Heart right ventricle (tissue), 16 donors: ENCODE results near the gene HSPA4L. TPM values are rescaled to one million over a fixed set of nuclear protein-coding genes. Genes with fewer than 3 reads are reported as not detected.

Experiments
- ATAC-seq, 8 donors: fragments of 200-7000 bp; cut with Tn5 transposase; one replicate each; pipeline ENCODE4 v1.9.1; 2020; ENCODE audit warnings: mild to moderate bottlenecking in 8 of 8, moderate library complexity in 8 of 8, moderate number of reproducible peaks in 1 of 8
- DNase-seq, 2 donors: peaks; one replicate each; pipeline ENCODE4 v3.0.0-alpha.2; 2020
- H3K27ac ChIP-seq, 10 donors: fragments of 200-600 bp; sonication (generic) in 2 of 10; one replicate each; pipeline versions ENCODE4 v1.5.0 to v1.8.0; 2020 to 2022; ENCODE audit warnings: mild to moderate bottlenecking in 3 of 10
- H3K27me3 ChIP-seq, 7 donors: fragments of 200-600 bp; one replicate each; pipeline ENCODE4 v1.8.0; 2021 to 2022; ENCODE audit warnings: mild to moderate bottlenecking in 2 of 7
- H3K36me3 ChIP-seq, 9 donors: fragments of 200-600 bp; sonication (generic) in 1 of 9; one replicate each; pipeline versions ENCODE4 v1.5.0 to v1.8.0; 2020 to 2022; ENCODE audit warnings: mild to moderate bottlenecking in 2 of 9
- H3K4me1 ChIP-seq, 9 donors: fragments of 200-600 bp; sonication (generic) in 1 of 9; one replicate each; pipeline versions ENCODE4 v1.5.0 to v1.8.0; 2020 to 2022; ENCODE audit warnings: mild to moderate bottlenecking in 4 of 9
- H3K4me3 ChIP-seq, 10 donors: fragments of 200-600 bp; sonication (generic) in 2 of 10; one replicate each; pipeline versions ENCODE4 v1.5.0 to v1.8.0; 2020 to 2022; ENCODE audit warnings: mild to moderate bottlenecking in 7 of 10, moderate library complexity in 2 of 10
- H3K9me3 ChIP-seq, 11 donors: fragments of 200-600 bp in 10 of 11; sonication (generic) in 2 of 11; one replicate each; pipeline versions ENCODE4 v1.5.0 to v1.8.0; 2013 to 2022; ENCODE audit warnings: mild to moderate bottlenecking in 2 of 11, control low read depth in 1 of 11, moderate library complexity in 1 of 11
- WGBS, 2 donors: extraction: QIAGEN DNeasy Blood & Tissue Kit; methylation state at CpG; one replicate each; pipeline ENCODE4 v1.1.7; 2013; ENCODE audit warnings: inconsistent platforms in 1 of 2; 5-methylcytosine and 5-hydroxymethylcytosine counted together
- intact Hi-C, 10 donors: fragments of 100-400 bp; cut with DNase I; formaldehyde crosslinking; loops; one replicate each; pipeline versions ENCODE4 v1.11.1 to v1.14.2; 2022
- polyA plus RNA-seq, 2 donors: library from polyadenylated mRNA; stranded (reverse); fragments of 200-250 nt; gene quantifications; one replicate each; pipeline ENCODE4 v1.2.3, GENCODE V29; 2013
- total RNA-seq, 10 donors: library from RNA; stranded (reverse); fragmentation: NEBNext Ultra II Directional in 3 of 10; extraction: Animal tissue kit (Norgen Biotek cat#: 25700) in 3 of 10; gene quantifications; one replicate each; pipeline versions ENCODE4 v1.2.1 to v1.2.4, GENCODE V29; 2021 to 2023
- TF ChIP-seq, protein P1 (sequence below), 9 donors: fragments of 200-600 bp; sonication (generic) in 2 of 9; IDR thresholded peaks; one replicate each; pipeline versions ENCODE4 v1.5.0 to v1.8.0; 2021 to 2022; ENCODE audit warnings: antibody characterized with exemption in 9 of 9, mild to moderate bottlenecking in 5 of 9, moderate library complexity in 1 of 9
- donor health status: Arrhythmogenic right ventricular cardiomyopathy.
- donor health status: ischemic (EF 13 %, LVEDD 7.1; RV severe dilation, severe dysfunction).
- donor health status: healthy with polysubstance abuse.
- donor health status: DM: no; HTN: yes; CAD: no.
- donor health status: DM: no; HTN: no; CAD: no.
- donor health status: ischemic (EF 25% LVEDD 6.9; RV normal size, moderate dysfunction).
- donor health status: ischemic (EF 25% LVEDD 5.7; RV mildly dilated, moderate dysfunction).
- donor health status: healthy.
- donor health status: DM: yes; HTN: yes; CAD: no.
- donor health status: Ischemic cardiomyopathy.
- donor health status: ischemic (EF 35%, LVEDD 5.7; RV mildly dilated, moderate dysfunction).
- donor health status: nonischemic (EF 11% LVEDD 7.7; RV severe dilation, severe dysfunction).
- donor health status: DM: yes; HTN: yes; CAD: no.
- donor health status: PGD.
- donor health status: ischemic (EF 29% LVEDD 5.4; RV normal size, mild dysfunction).
- donor health status: nonischemic (EF 23%, LVEDD 6.1; RV moderate dilation, normal function).

HSPA4L gene
- total and polyA plus RNA-seq, 12 donors = 1.2 to 21.9 (median 11.1) TPM

DNA sequence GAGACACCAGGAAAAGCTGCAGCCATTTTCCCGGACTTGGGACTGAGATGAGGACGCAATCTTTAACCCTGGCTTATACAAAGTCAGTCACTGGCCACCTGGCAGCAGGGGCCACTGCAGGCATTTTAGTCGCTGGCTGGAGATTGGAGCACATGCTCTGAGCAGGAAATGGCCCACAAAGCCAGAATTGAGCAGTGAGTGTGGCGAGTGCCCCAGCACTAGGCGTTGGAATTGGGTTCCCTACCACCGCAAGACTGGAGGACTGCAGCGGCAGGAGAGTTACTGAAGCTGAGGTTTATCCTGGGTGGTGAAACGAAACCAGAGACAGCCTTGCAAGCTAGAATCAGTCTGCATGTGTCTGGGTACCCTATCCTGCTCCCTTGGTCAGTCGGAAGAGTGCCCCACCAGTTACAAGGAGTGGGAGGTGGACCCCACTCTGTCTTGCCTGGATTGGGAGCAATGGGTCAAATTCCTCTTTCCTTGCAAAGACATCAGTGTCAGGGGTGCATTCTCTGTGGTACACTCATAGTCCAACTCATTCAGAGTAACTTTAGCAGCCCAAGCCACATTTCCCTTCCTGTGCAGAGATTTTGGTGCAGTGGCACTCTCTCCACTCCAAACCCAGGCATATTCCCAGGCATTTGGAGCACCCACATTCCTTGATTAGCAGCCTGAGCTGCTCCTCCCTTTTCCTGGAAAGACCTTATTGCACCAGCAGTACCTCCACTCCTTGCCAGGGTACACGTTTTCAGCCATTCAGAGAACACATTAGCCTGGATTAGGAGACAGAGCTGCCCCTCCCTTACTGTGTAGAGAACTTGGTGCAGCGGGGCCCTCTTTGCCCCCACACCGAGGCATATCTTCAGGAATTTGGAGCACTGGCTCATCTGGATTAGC is 61.8 kb downstream of the HSPA4L start:
- Histone ChIP-seq H3K9me3 (peaks cover 0 to 32% (median 9%) of the 10 kb centered on the region in 11 donors), H3K27ac (no peak overlapping the region), H3K4me1 (peaks cover 0 to 6% (median 0%) of the 10 kb centered on the region in 9 donors), H3K27me3 (no peaks in the 10 kb centered on the region), H3K36me3 (no peaks in the 10 kb centered on the region), H3K4me3 (no peak overlapping the region)
- intact Hi-C loops = loop anchor here in 1 of 10 donors (10.0 kb wide), 1 partner anchor 51 kb away; no protein-coding TSS in a partner anchor
- no peak for DNase-seq
- TF ChIP-seq, protein P1, sequence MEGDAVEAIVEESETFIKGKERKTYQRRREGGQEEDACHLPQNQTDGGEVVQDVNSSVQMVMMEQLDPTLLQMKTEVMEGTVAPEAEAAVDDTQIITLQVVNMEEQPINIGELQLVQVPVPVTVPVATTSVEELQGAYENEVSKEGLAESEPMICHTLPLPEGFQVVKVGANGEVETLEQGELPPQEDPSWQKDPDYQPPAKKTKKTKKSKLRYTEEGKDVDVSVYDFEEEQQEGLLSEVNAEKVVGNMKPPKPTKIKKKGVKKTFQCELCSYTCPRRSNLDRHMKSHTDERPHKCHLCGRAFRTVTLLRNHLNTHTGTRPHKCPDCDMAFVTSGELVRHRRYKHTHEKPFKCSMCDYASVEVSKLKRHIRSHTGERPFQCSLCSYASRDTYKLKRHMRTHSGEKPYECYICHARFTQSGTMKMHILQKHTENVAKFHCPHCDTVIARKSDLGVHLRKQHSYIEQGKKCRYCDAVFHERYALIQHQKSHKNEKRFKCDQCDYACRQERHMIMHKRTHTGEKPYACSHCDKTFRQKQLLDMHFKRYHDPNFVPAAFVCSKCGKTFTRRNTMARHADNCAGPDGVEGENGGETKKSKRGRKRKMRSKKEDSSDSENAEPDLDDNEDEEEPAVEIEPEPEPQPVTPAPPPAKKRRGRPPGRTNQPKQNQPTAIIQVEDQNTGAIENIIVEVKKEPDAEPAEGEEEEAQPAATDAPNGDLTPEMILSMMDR (IDR thresholded peaks at IDR 0.05) = no peak
- WGBS, 2 donors = 89 to 92% methylated on average over 12 of the region's 12 CpGs
- ATAC-seq = no peak

DNA sequence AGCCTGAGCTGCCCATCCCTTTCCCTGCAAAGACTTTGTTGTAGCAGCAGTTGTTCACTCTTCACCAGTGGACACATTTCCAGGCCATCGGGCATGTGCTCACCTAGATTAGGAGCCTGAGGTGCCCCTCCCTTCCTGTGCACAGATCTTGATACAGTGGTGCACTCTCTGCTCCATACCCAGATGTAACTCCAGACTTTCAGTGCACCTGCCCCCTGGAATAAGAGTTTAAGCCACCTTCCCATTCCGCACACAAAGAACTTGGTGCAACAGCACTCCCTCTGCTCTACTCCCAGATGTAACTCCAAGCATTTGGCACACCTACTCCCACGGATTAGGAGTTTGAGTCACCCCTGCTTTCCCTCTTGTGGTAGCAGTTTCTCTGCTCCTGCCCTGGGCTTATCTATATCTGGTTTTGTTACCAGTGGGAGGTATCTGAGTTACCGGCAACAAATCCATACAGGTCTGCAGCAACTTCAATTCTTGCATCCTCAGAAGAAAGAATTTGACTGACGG is 62.5 kb downstream of the HSPA4L start:
- Histone ChIP-seq H3K27me3 (no peaks in the 10 kb centered on the region), H3K27ac (no peak overlapping the region), H3K4me1 (peaks cover 0 to 6% (median 0%) of the 10 kb centered on the region in 9 donors), H3K9me3 (peaks cover 0 to 39% (median 16%) of the 10 kb centered on the region in 11 donors), H3K36me3 (no peaks in the 10 kb centered on the region), H3K4me3 (no peak overlapping the region)
- ATAC-seq = no peak
- DNase-seq = no peak
- TF ChIP-seq, protein P1 (IDR thresholded peaks at IDR 0.05) = no peak
- WGBS, 2 donors = 72 to 77% methylated on average over 5 of the region's 5 CpGs
- intact Hi-C loops = loop anchor here in 1 of 10 donors (10.0 kb wide), 1 partner anchor 50 kb away; no protein-coding TSS in a partner anchor

DNA sequence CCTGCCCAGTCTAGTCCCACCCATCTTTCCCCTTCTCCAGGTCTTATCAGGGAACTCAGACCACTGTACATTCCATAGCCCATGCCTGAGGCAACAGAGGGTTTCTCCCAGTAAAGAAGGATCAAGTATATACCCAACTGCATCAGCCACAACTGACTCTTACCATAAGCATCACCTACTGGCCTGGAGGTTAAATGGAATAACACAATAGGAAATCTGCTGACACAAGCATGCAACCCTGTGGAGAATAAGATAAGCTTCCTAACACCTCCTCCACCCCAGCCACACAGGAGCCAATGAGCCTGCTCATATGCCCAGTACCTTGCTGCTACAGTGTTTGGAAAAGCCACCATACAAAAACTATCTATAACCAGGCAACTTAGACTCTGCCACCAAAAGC is 63.9 kb downstream of the HSPA4L start:
- H3K9me3 ChIP-seq = peaks cover 0 to 53% (median 29%) of the 10 kb centered on the region in 11 donors
- DNase-seq (no peak), ATAC-seq (no peak)
- H3K27me3 ChIP-seq = no peaks in the 10 kb centered on the region
- H3K27ac ChIP-seq = no peak overlapping the region
- TF ChIP-seq, protein P1 (IDR thresholded peaks at IDR 0.05) = no peak
- H3K4me3 ChIP-seq = no peak overlapping the region
- intact Hi-C loops = loop anchor here in 1 of 10 donors (10.0 kb wide), 1 partner anchor 49 kb away; no protein-coding TSS in a partner anchor
- H3K4me1 ChIP-seq = peaks cover 0 to 6% (median 0%) of the 10 kb centered on the region in 9 donors
- no peaks in the 10 kb centered on the region for H3K36me3 ChIP-seq

- Histone ChIP-seq H3K27me3 (no peaks in the 10 kb centered on the region), H3K36me3 (no peaks in the 10 kb centered on the region), H3K27ac (no peak overlapping the region), H3K9me3 (peaks cover 0 to 60% (median 32%) of the 10 kb centered on the region in 11 donors), H3K4me1 (peaks cover 0 to 6% (median 0%) of the 10 kb centered on the region in 9 donors), H3K4me3 (no peak overlapping the region)
- no peak for DNase-seq
- ATAC-seq = no peak
- TF ChIP-seq, protein P1 (IDR thresholded peaks at IDR 0.05) = no peak
- 93 to 100% methylated on average over 1 of the region's 1 CpG for WGBS, 2 donors
- intact Hi-C loops = loop anchor here in 1 of 10 donors (10.0 kb wide), 1 partner anchor 48 kb away; no protein-coding TSS in a partner anchor
Observed at GRCh38 chr4:127846765-127847164, 64.6 kb downstream of the HSPA4L start.
